ENCODE measurements around the gene SMARCA2. TPM values are rescaled to one million over a fixed set of nuclear protein-coding genes. Genes with fewer than 3 reads are reported as not detected.

Gene SMARCA2
- total and polyA plus RNA-seq, 9 of the 15 experiments (the other 6 are each of a cell fraction or from before 2014, with no cell fraction given), result 8.0 to 34.8 (median 25.5) TPM

GRCh38 chr9:2180154-2180553 lies 165.0 kb downstream of the SMARCA2 start:
- intact Hi-C loops (cut with micrococcal nuclease) (no loop called here), in situ Hi-C loops (cut with MboI) (no loop called here)
- no peak overlapping the region for H3K4me2 ChIP-seq (ENCODE audit: insufficient read depth, low read length)
- no TSS peak for BruUV-seq (replicated peaks)
- 88% methylated on average over 4 of the region's 5 CpGs for WGBS (ENCODE audit: insufficient coverage, low coverage, missing lambda C conversion rate)
- no peaks in the 10 kb centered on the region for H3K79me2 ChIP-seq (ENCODE audit: control insufficient read depth, insufficient read depth, low read length)
- no peaks in the 10 kb centered on the region for H3K9me3 ChIP-seq (replicated peaks; ENCODE audit: control insufficient read depth, insufficient read depth, low read depth, low read length)
- DNase-seq (ENCODE audit: extremely low read depth in 1 of 4, low spot score in 3 of 4), result no peak
- no peaks in the 10 kb centered on the region for H3K4me1 ChIP-seq (replicated peaks in 1 of 2; ENCODE audit: control insufficient read depth in 2 of 2, insufficient read depth in 2 of 2, low read length in 2 of 2)
- peaks cover 11% of the 10 kb centered on the region; the same call in 1 of the 3 replicates for H3K36me3 ChIP-seq (ENCODE audit: control insufficient read depth, insufficient read depth, low read length)
- no peak overlapping the region for H3K27ac ChIP-seq (ENCODE audit: extremely low read depth, low read depth, low read length)
- CTCF ChIA-PET (ENCODE audit: low intra/inter-chr PET ratio), result no interaction called here
- H4K20me1 ChIP-seq (replicated peaks; ENCODE audit: control insufficient read depth, insufficient read depth, low read length), result no peaks in the 10 kb centered on the region
- POLR2A ChIA-PET, result no interaction called here
- no peaks in the 10 kb centered on the region for H3K9me1 ChIP-seq (ENCODE audit: control insufficient read depth, insufficient read depth, low read length)
- no peak overlapping the region for H3K9ac ChIP-seq (ENCODE audit: insufficient read depth in 1 of 2, low read depth in 2 of 2, low read length in 2 of 2)
- no peaks in the 10 kb centered on the region for H3K27me3 ChIP-seq (ENCODE audit: control insufficient read depth in 2 of 2, insufficient read depth in 2 of 2, low read length in 2 of 2)
- TF ChIP-seq HNRNPH1 (optimal IDR thresholded peaks at IDR 0.05; ENCODE audit: low read depth, low read length), result no peak
- TF ChIP-seq RFX1 (IDR thresholded peaks at IDR 0.05), result peak; percentile 60
- TF ChIP-seq MAZ (CRISPR knock-in tag; conservative IDR thresholded peaks at IDR 0.05 in 1 of 2, IDR thresholded peaks at IDR 0.05 in 1 of 2), result no peak
- no peak for ATAC-seq
- no peak overlapping the region for H2AFZ ChIP-seq (ENCODE audit: low read depth, low read length)
- H3K4me3 ChIP-seq, result no peak overlapping the region
- no peak for FAIRE-seq

GRCh38 chr9:2180704-2181103 lies 165.6 kb downstream of the SMARCA2 start:
- H3K9me3 ChIP-seq (replicated peaks; ENCODE audit: control insufficient read depth, insufficient read depth, low read depth, low read length), result no peaks in the 10 kb centered on the region
- no peaks in the 10 kb centered on the region for H3K4me1 ChIP-seq (replicated peaks in 1 of 2; ENCODE audit: control insufficient read depth in 2 of 2, insufficient read depth in 2 of 2, low read length in 2 of 2)
- no peaks in the 10 kb centered on the region for H4K20me1 ChIP-seq (replicated peaks; ENCODE audit: control insufficient read depth, insufficient read depth, low read length)
- H3K9ac ChIP-seq (ENCODE audit: insufficient read depth in 1 of 2, low read depth in 2 of 2, low read length in 2 of 2), result no peak overlapping the region
- H3K4me3 ChIP-seq, result no peak overlapping the region
- in situ Hi-C loops (cut with MboI) (no loop called here), intact Hi-C loops (cut with micrococcal nuclease) (no loop called here)
- H2AFZ ChIP-seq (ENCODE audit: low read depth, low read length), result no peak overlapping the region
- DNase-seq (ENCODE audit: extremely low read depth in 1 of 4, low spot score in 3 of 4) (no peak), ATAC-seq (no peak), FAIRE-seq (no peak)
- BruUV-seq (replicated peaks), result no TSS peak
- no peaks in the 10 kb centered on the region for H3K27me3 ChIP-seq (ENCODE audit: control insufficient read depth in 2 of 2, insufficient read depth in 2 of 2, low read length in 2 of 2)
- 88% methylated on average over 2 of the region's 2 CpGs for whole genome bisulfite sequencing (ENCODE audit: insufficient coverage, low coverage, missing lambda C conversion rate)
- ChIA-PET POLR2A (no interaction called here), CTCF (ENCODE audit: low intra/inter-chr PET ratio) (no interaction called here)
- peaks cover 14% of the 10 kb centered on the region; the same call in 1 of the 3 replicates for H3K36me3 ChIP-seq (ENCODE audit: control insufficient read depth, insufficient read depth, low read length)
- no peaks in the 10 kb centered on the region for H3K79me2 ChIP-seq (ENCODE audit: control insufficient read depth, insufficient read depth, low read length)
- no peak overlapping the region for H3K4me2 ChIP-seq (ENCODE audit: insufficient read depth, low read length)
- H3K27ac ChIP-seq (ENCODE audit: extremely low read depth, low read depth, low read length), result no peak overlapping the region
- no peaks in the 10 kb centered on the region for H3K9me1 ChIP-seq (ENCODE audit: control insufficient read depth, insufficient read depth, low read length)
- TF ChIP-seq RFX5 (IDR thresholded peaks at IDR 0.05; ENCODE audit: low read depth, low read length) (no peak), E2F6 (IDR thresholded peaks at IDR 0.05; ENCODE audit: borderline replicate concordance in 1 of 2, extremely low read depth in 1 of 2, insufficient read depth in 1 of 2, insufficient read length in 1 of 2, low read depth in 1 of 2, low read length in 1 of 2, poor library complexity in 1 of 2, severe bottlenecking in 1 of 2) (no peak), NR2F6 (CRISPR knock-in tag; IDR thresholded peaks at IDR 0.05) (no peak), RBM14 (IDR thresholded peaks at IDR 0.05; ENCODE audit: borderline replicate concordance, insufficient read depth, low read depth, low read length) (no peak)

Data from K562 (cell line).